ENCODE data around the gene LNX1. TPM values are rescaled to one million over a fixed set of nuclear protein-coding genes. Genes with fewer than 3 reads are reported as not detected.

The LNX1 gene
- total and polyA plus RNA-seq, 10 of the 15 experiments (the other 5 are each of a cell fraction or from before 2014, with no cell fraction given): 0.72 to 1.4 (median 1.0) TPM

DNA sequence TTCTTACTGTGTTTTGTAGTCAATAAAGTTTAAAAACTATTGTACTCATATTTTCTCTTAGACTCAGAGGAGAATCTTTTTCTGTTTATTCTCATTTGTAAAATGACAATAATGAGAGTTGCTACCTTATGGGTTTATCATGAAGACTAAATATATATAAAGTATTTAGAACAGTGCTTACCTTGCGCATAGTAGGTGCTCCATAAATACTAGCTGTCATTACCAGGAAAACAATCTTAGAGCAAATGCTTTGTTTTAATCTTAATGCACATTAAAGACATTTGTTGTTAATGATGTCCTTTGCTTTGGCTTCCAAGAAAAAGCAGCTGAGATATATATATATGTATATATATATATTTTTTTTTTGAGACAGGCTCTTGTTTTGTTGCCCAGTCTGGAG, 168.9 kb downstream of the LNX1 start:
- Histone ChIP-seq H3K4me1 (ENCODE audit: control insufficient read depth, insufficient read depth, low read length) (no peaks in the 10 kb centered on the region), H3K27ac (ENCODE audit: control insufficient read depth, insufficient read depth) (no peak overlapping the region), H3K27me3 (replicated peaks in 1 of 2; ENCODE audit: control insufficient read depth in 2 of 2, insufficient read depth in 2 of 2, low read length in 1 of 2) (no peaks in the 10 kb centered on the region), H3K9me3 (replicated peaks; ENCODE audit: control insufficient read depth, insufficient read depth, low read length) (no peaks in the 10 kb centered on the region), H3K4me2 (ENCODE audit: control insufficient read depth, insufficient read depth) (no peak overlapping the region), H3K9ac (ENCODE audit: control insufficient read depth, insufficient read depth, low read length) (no peak overlapping the region), H3K79me2 (ENCODE audit: control insufficient read depth, insufficient read depth, low read length) (no peaks in the 10 kb centered on the region; the same call in 1 of the 2 replicates), H3K36me3 (ENCODE audit: control insufficient read depth in 2 of 2, insufficient read depth in 2 of 2, low read length in 1 of 2) (peaks cover 0 to 11% of the 10 kb centered on the region in 2 experiments; a peak in 1 of 4 replicates), H3K4me3 (no peak overlapping the region), H2AFZ (ENCODE audit: control insufficient read depth, low read depth, low read length) (no peak overlapping the region), H4K20me1 (ENCODE audit: control insufficient read depth, insufficient read depth) (no peaks in the 10 kb centered on the region)
- FAIRE-seq: no peak
- TF ChIP-seq TCF7 (IDR thresholded peaks at IDR 0.05; ENCODE audit: borderline replicate concordance) (no peak), MYC (IDR thresholded peaks at IDR 0.05; ENCODE audit: insufficient read depth, insufficient read length, insufficient replicate concordance, low read length, severe bottlenecking) (no peak)
- BruUV-seq (replicated peaks): no TSS peak
- WGBS (ENCODE audit: insufficient coverage, insufficient replicate concordance, low lambda C conversion rate, missing lambda C conversion rate): 100% methylated on average over 1 of the region's 1 CpG
- in situ Hi-C loops (cut with MboI) (no loop called here), intact Hi-C loops (cut with micrococcal nuclease; ENCODE audit: unreplicated experiment) (no loop called here)
- ChIA-PET SMC1A (ENCODE audit: uncharacterized antibody, unreplicated experiment) (interaction anchor here (1.2 kb wide), 1 partner anchor 10 kb away, joined by 3 read pairs; no protein-coding TSS in a partner anchor), POLR2A (no interaction called here), RAD21 (ENCODE audit: unreplicated experiment) (no interaction called here), CTCF (interaction anchor here (0.8 kb wide), 1 partner anchor 479 kb away, joined by 3 read pairs; no protein-coding TSS in a partner anchor)
- ATAC-seq: no peak
- DNase-seq (ENCODE audit: low read depth, low spot score): no peak

DNA sequence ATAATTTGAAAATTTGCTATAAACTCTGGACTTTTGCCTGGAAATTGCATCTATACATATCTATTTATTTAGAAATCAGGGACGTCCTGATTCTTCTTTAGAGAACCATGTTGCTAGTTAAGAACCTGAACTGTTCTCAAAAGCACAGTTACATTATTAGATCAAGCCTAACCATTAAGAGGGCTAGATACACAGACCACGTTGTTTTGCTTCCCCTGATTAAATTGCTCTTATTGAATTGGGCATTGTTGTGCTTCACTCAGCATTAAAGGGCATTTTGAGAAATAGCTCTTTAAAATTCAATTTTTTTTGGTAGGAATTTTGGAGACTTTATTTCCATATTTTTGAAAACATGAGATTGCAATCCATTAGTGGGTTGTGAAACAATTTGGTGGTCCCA, 169.5 kb downstream of the LNX1 start:
- 95% methylated on average over 2 of the region's 2 CpGs for whole genome bisulfite sequencing (ENCODE audit: insufficient coverage, insufficient replicate concordance, low lambda C conversion rate, missing lambda C conversion rate)
- H3K36me3 ChIP-seq (ENCODE audit: control insufficient read depth in 2 of 2, insufficient read depth in 2 of 2, low read length in 1 of 2): peaks cover 0 to 7% of the 10 kb centered on the region in 2 experiments; a peak in 1 of 4 replicates
- no peak for DNase-seq (ENCODE audit: low read depth, low spot score)
- no peaks in the 10 kb centered on the region for H3K4me1 ChIP-seq (ENCODE audit: control insufficient read depth, insufficient read depth, low read length)
- no peak overlapping the region for H3K4me3 ChIP-seq
- H3K4me2 ChIP-seq (ENCODE audit: control insufficient read depth, insufficient read depth): no peak overlapping the region
- ChIA-PET POLR2A (no interaction called here), RAD21 (ENCODE audit: unreplicated experiment) (no interaction called here), SMC1A (ENCODE audit: uncharacterized antibody, unreplicated experiment) (no interaction called here), CTCF (interaction anchor here (1.2 kb wide), 1 partner anchor 42 kb away, joined by 5 read pairs; no protein-coding TSS in a partner anchor)
- H4K20me1 ChIP-seq (ENCODE audit: control insufficient read depth, insufficient read depth): no peaks in the 10 kb centered on the region
- H2AFZ ChIP-seq (ENCODE audit: control insufficient read depth, low read depth, low read length): no peak overlapping the region
- H3K27me3 ChIP-seq (replicated peaks in 1 of 2; ENCODE audit: control insufficient read depth in 2 of 2, insufficient read depth in 2 of 2, low read length in 1 of 2): no peaks in the 10 kb centered on the region
- in situ Hi-C loops (cut with MboI) (no loop called here), intact Hi-C loops (cut with micrococcal nuclease; ENCODE audit: unreplicated experiment) (no loop called here)
- H3K27ac ChIP-seq (ENCODE audit: control insufficient read depth, insufficient read depth): no peak overlapping the region
- no TSS peak for BruUV-seq (replicated peaks)
- no peak for ATAC-seq
- no peaks in the 10 kb centered on the region; the same call in 1 of the 2 replicates for H3K79me2 ChIP-seq (ENCODE audit: control insufficient read depth, insufficient read depth, low read length)
- H3K9me3 ChIP-seq (replicated peaks; ENCODE audit: control insufficient read depth, insufficient read depth, low read length): no peaks in the 10 kb centered on the region
- no peak for FAIRE-seq
- H3K9ac ChIP-seq (ENCODE audit: control insufficient read depth, insufficient read depth, low read length): no peak overlapping the region
- TF ChIP-seq NR2C2 (IDR thresholded peaks at IDR 0.05; ENCODE audit: borderline replicate concordance, control insufficient read depth, insufficient read length, low read depth) (no peak), NFYB (IDR thresholded peaks at IDR 0.05; ENCODE audit: insufficient read depth, low read depth, low read length) (no peak), POU2F2 (IDR thresholded peaks at IDR 0.05; ENCODE audit: borderline replicate concordance, low read depth, low read length) (no peak), RCOR1 (conservative IDR thresholded peaks at IDR 0.05; ENCODE audit: low read depth, low read length) (no peak), MTA3 (IDR thresholded peaks at IDR 0.05; ENCODE audit: borderline replicate concordance, low read length) (no peak), IRF4 (IDR thresholded peaks at IDR 0.05; ENCODE audit: low read depth, low read length) (no peak), NRF1 (conservative IDR thresholded peaks at IDR 0.05; ENCODE audit: low read depth, low read length) (no peak), BACH1 (IDR thresholded peaks at IDR 0.05; ENCODE audit: borderline replicate concordance) (no peak), STAT3 (IDR thresholded peaks at IDR 0.05; ENCODE audit: low read depth, low read length) (no peak), MYB (IDR thresholded peaks at IDR 0.05; ENCODE audit: borderline replicate concordance, low read depth, low read length) (no peak), IKZF2 (IDR thresholded peaks at IDR 0.05) (no peak), ZNF384 (IDR thresholded peaks at IDR 0.05; ENCODE audit: borderline replicate concordance, low read depth, low read length) (no peak), FOXK2 (IDR thresholded peaks at IDR 0.05) (no peak)
- TF ChIP-seq, protein P1, sequence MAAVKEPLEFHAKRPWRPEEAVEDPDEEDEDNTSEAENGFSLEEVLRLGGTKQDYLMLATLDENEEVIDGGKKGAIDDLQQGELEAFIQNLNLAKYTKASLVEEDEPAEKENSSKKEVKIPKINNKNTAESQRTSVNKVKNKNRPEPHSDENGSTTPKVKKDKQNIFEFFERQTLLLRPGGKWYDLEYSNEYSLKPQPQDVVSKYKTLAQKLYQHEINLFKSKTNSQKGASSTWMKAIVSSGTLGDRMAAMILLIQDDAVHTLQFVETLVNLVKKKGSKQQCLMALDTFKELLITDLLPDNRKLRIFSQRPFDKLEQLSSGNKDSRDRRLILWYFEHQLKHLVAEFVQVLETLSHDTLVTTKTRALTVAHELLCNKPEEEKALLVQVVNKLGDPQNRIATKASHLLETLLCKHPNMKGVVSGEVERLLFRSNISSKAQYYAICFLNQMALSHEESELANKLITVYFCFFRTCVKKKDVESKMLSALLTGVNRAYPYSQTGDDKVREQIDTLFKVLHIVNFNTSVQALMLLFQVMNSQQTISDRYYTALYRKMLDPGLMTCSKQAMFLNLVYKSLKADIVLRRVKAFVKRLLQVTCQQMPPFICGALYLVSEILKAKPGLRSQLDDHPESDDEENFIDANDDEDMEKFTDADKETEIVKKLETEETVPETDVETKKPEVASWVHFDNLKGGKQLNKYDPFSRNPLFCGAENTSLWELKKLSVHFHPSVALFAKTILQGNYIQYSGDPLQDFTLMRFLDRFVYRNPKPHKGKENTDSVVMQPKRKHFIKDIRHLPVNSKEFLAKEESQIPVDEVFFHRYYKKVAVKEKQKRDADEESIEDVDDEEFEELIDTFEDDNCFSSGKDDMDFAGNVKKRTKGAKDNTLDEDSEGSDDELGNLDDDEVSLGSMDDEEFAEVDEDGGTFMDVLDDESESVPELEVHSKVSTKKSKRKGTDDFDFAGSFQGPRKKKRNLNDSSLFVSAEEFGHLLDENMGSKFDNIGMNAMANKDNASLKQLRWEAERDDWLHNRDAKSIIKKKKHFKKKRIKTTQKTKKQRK (IDR thresholded peaks at IDR 0.05; ENCODE audit: low read depth, low read length): no peak

All from GM12878 (cell line).